Fibroblast of skin of scalp (primary cell): ENCODE results near the gene MMP24.

Experiments
- DNase-seq: peaks from one replicate; pipeline ENCODE4 v3.0.0-alpha.2; 2013

The MMP24 gene

GRCh38 chr20:35295058-35295457 lies 68.6 kb downstream of the MMP24 start:
- no peak for DNase-seq

- no peak for DNase-seq
Observed at GRCh38 chr20:35295674-35296073, 69.2 kb downstream of the MMP24 start.

- DNase-seq: no peak
Observed at GRCh38 chr20:35296101-35296554, 69.6 kb downstream of the MMP24 start.

- DNase-seq: no peak
Observed at GRCh38 chr20:35297155-35297554, 70.7 kb downstream of the MMP24 start.

DNA sequence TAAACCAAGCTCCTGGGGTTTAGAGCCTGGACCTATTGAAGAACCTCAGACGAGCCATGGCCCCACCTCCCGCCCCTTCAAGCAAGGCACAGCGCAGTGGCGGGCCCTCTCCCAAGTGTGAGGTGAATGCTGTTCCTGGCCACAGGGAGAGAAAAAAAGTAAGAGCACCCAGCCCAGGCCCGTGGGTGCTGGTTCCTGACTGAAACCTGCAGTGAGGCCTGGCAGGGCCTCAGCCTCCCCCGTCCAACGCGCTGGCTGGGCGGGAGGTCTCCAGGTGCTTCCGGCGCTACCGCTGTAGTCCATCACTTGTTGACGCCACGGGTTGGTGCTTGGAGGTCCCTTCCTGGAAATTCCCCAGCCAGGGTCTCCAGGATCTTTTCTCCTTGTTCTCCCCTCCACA lies 71.2 kb downstream of the MMP24 start:
- no peak for DNase-seq

- DNase-seq: no peak
Observed at GRCh38 chr20:35298264-35298663, 71.8 kb downstream of the MMP24 start.

DNA sequence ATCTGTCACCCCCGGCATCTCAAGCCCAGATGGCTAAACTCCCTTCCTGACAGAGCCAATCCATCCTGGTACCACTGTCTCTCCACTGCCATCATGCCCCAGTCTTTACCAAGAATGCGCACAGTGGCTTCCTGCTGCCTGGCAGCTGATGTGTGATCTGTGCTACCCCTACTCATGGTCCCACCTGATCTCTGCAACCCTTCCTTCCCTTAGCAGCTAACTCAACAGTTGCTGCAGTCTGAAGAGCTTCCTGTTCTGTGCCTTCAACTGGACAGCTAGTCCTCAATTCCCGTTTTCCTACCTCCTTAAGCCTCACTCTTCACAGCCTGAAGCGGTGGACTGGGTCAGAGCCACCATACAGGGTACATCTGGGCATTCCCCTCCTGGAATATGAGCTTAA lies 73.3 kb downstream of the MMP24 start:
- no peak for DNase-seq

DNA sequence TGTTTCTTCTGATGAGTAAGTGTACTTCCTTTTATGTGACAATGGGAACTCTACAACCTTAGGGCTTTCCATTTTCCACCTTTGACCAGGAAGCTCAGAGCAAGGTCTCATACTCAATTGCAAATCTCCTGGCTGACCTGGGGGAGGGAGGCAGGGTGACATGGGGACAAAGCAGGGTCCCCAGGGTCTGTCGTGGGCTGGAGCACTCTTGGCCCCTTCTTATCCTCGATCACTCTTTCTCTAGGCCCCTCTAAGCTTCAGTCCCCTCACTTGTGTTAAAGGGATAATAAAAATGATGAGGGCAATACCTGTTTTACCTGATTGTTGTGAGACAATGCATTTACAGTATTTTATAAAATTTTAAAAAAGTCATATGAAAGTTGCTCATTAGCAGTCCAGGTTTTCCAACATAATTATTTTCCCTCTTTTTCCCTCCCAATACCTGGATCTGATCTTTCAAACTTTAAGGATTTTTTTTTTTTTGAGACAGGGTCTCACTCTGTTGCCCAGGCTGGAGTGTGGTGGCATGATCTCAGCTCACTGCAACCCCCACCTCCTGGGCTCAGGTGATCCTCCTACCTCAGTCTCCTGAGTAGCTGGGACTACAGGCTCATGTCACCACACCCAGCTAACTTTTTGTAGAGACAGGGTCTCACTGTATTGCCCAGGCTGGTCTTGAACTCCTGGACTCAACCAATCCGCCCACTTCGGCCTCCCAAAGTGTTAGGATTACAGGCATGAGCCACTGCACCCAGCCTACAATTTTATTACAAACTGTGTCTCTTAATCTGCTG lies 74.2 kb downstream of the MMP24 start:
- DNase-seq: no peak

GRCh38 chr20:35301426-35301825 lies 74.9 kb downstream of the MMP24 start:
- DNase-seq: no peak

DNA sequence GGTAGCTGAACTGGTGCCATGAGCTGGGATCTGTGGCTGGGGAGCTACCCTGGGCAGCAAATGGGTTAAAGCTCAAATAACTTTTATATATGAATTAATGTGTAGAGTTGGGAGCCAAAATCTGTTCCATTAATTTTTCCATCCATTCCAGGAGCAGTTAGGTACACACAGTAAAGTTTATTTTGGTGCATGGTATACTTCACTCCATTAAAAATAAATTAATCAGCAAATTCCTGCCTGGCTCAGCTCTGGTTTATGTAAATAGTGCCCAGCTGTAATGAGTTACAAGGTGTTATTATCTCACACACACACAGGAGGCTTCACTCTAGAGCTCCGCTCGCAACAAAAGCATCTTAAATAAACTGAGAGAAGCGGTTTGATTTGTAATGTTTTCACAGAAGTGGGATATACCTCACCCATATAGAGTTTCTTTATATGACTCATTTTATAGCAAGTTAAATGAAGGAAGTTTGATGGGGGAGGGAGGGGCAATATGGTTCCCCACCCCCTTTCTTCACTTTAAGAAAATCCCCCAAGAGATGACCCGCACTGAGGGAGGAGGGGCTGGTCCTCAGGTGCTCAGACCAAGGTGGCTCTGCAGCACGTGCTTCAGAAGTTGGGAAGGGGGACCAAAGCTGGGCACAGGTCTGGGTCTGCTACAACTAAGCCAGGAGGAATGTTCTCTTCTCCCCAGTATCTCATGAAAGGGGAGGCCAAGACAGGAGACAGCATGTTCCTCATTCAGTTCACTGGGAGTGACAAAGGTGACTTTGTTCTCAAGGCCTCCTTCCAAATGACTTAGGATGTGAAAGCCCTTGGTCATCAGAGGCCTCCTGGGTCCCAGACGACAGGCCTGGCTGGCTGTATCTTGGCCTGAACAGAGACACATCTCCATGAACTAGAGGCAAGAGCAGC lies 76.2 kb downstream of the MMP24 start:
- peak; percentile 75 for DNase-seq

GRCh38 chr20:35303382-35303734 lies 76.9 kb downstream of the MMP24 start:
- DNase-seq: no peak

- peak; percentile 91 for DNase-seq
Observed at GRCh38 chr20:35303735-35304491, 77.4 kb downstream of the MMP24 start.

- DNase-seq: no peak
Observed at GRCh38 chr20:35304956-35305355, 78.5 kb downstream of the MMP24 start.

GRCh38 chr20:35305682-35306556 lies 79.4 kb downstream of the MMP24 start:
- DNase-seq: peak; percentile 100

DNA sequence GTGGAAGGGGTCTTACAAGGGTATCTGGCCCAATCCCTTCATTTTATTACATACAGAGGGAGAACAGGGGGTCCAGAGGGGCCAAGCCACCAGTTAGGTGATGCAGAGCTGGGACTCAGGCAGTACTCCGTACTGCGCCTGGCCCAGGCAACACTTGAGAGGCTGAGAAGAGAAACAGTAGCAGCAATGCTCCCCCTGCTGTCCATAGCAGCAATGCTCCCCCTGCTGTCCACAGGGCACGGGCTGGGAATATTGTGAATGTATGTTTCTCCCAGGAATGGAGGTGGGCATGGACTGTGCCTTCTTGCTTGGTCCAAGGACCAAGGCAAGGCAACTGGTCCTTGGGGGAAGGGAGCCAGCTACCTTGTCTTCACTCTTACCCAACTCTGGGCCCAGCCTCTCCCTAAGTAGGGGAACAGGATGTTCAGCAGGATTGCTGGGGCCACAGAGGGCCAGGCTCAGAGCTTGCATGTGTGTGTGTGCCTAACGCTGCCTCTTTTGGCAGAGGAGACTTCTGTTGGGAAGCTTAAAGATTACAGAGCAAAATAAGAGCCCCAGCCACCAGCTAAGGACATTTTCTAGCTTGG lies 80.5 kb downstream of the MMP24 start:
- peak; percentile 87 for DNase-seq

DNA sequence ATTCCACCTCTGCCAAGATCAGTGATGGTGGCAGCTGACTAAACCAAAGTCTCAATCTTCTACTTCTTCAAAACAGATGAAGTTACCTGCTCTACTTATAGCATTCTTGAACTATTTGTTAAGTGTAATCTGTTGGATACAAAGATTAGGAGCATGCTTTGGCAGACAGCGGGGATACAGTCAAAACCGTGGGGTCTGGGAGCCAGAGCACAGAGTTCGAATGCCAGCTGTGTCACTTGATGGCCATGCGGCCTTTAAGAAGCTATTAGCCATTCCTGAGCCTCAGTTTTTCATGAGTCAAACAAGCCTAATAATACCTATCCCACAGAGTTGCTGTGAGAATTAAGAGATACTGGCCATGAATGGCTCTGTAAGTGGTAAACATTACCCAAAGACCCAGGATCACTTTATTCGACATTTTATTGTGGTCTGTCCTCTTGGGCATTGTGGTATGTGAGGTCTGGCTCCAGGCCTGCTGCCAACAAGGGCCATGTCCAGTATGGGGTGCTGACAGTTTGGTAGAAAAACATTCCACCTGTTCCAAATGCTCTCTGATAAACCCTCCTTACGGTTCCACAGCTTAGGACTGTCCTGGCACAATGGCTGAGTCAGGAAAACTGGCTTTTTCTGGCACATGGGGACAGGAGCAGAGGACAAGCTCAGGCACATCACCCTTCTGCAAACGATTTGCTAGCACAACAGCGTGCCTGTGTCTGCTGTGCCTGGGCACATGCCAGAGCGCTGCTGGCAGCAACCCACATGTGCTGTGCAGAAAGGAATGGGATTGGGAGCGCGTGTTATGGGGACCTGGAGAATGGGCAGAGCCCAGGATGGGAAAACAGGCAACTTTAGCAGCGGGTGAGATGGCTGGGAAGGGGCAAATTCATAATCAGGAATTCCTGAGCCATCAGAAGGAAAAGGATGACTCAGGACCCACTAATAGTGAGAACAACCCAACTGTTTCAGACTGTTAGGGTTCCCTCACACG lies 81.5 kb downstream of the MMP24 start:
- peak; percentile 94 for DNase-seq

DNA sequence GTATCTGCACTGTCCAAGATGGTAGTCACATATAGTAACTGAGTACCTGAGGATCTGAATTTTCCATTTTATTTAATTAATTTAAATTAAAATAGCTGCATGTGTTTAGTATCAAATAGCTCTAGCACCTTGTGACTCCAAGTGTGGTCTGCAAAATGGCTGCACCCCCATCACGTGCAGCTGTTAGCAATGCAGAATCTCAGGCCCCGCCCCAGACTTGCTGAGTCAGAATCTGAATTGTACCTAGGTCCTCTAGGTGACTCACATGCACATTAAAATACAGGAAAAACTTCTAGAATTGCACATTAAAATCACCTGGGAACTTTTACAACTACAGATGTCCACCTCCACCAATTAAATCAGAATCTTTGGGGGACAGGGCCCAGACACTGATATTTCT lies 84.9 kb downstream of the MMP24 start:
- DNase-seq: no peak

- no peak for DNase-seq
Observed at GRCh38 chr20:35311822-35312221, 85.3 kb downstream of the MMP24 start.

- peak; percentile 87 for DNase-seq
Observed at GRCh38 chr20:35312318-35312717, 85.8 kb downstream of the MMP24 start.
